ENCODE results near the gene DCAF8. TPM values are rescaled to one million over a fixed set of nuclear protein-coding genes. Genes with fewer than 3 reads are reported as not detected.

The DCAF8 gene
- total and polyA plus RNA-seq, 2 donors (not counting 3 experiments of a cell fraction or from before 2014, with no cell fraction given) = 85.5 to 106 TPM

DNA sequence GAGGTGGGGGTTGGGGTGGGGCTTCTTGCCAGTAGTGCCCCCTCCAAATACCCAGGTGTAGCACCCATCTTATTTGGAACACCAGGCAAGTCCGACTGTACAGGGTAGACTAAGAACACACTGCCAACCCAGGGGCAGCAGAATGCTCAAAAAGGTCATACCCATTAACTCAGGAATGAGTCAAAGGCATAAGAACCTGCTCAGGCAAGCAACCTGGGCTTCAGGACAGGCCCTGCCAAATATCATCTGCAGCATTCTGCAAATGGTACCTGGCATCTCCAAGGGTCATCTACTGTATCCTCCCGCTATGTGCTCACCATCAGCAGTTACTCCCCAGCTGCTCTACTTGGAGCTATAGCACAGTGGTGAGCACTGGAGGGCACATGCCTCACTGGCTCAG is 37.7 kb downstream of the DCAF8 start:
- no peak overlapping the region for H3K9ac ChIP-seq (replicated peaks; ENCODE audit: extremely low read depth, insufficient read depth, low read length)
- H3K9me1 ChIP-seq (replicated peaks; ENCODE audit: control insufficient read depth, extremely low read depth, insufficient read depth, low read length) = no peaks in the 10 kb centered on the region
- no peaks in the 10 kb centered on the region for H3K27me3 ChIP-seq (ENCODE audit: control insufficient read depth in 2 of 2, insufficient read depth in 2 of 2, low read length in 2 of 2)
- H4K20me1 ChIP-seq (replicated peaks; ENCODE audit: control insufficient read depth, extremely low read depth, insufficient read depth, low read length) = no peaks in the 10 kb centered on the region
- ChIA-PET CTCF (interaction anchor here (2.3 to 10.1 kb wide), 2 partner anchors 28 to 32 kb away, joined by 14 to 61 read pairs; no protein-coding TSS in a partner anchor), POLR2A (no interaction called here)
- no peaks in the 10 kb centered on the region for H3K79me2 ChIP-seq (ENCODE audit: control insufficient read depth, insufficient read depth, low read length)
- no peaks in the 10 kb centered on the region for H3K9me3 ChIP-seq (replicated peaks; ENCODE audit: control insufficient read depth, insufficient read depth, low read length)
- TF ChIP-seq EZH2 (IDR thresholded peaks at IDR 0.05; ENCODE audit: borderline replicate concordance, low read depth, low read length, severe bottlenecking) (no peak), POLR2AphosphoS5 (IDR thresholded peaks at IDR 0.05; ENCODE audit: insufficient read depth, low read depth, low read length) (no peak), FOS (IDR thresholded peaks at IDR 0.05; ENCODE audit: borderline replicate concordance, insufficient read depth, low read length) (no peak)
- peaks cover 30 to 52% of the 10 kb centered on the region in 2 experiments for H3K36me3 ChIP-seq (ENCODE audit: control insufficient read depth in 2 of 2, extremely low read depth in 1 of 2, insufficient read depth in 2 of 2, low read length in 2 of 2)
- DNase-seq (ENCODE audit: low read depth, low spot score) = no peak
- H3K4me3 ChIP-seq (replicated peaks in 1 of 3; ENCODE audit: insufficient read depth in 1 of 3, low read depth in 1 of 3, low read length in 3 of 3) = no peak overlapping the region
- intact Hi-C loops (cut with micrococcal nuclease) (no loop called here), dilution Hi-C loops (cut with MboI; ENCODE audit: extremely low pct_ligation_motif_present, low sequenced_read_pairs) (no loop called here)
- no peak overlapping the region for H2AFZ ChIP-seq (ENCODE audit: low read depth, low read length)
- no peak for FAIRE-seq
- no TSS peak for BruUV-seq (replicated peaks)
- H3K4me2 ChIP-seq (ENCODE audit: insufficient read depth, low read length) = no peak overlapping the region
- H3K27ac ChIP-seq (ENCODE audit: insufficient read depth, low read depth, low read length) = no peak overlapping the region
- no peaks in the 10 kb centered on the region for H3K4me1 ChIP-seq (ENCODE audit: control insufficient read depth, extremely low read depth, insufficient read depth, low read length)

DNA sequence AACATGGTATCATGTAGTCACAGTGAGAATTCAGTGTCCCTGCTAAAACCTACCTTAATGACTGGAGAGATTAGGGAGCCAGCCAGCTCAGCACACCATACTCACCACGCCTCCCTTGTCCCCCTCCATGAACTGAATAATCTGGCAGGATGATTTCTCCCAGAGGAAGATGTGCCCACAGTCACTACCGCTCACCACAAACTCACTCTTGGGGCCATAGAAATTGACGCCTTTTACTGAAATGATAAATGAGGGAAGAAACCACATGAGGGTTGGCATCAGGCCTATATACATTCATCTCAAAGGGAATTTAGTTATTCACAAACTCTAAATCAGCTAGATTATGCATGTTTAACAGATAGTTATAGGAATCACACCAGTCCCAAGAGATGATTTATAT is 39.8 kb downstream of the DCAF8 start:
- Histone ChIP-seq H3K79me2 (ENCODE audit: control insufficient read depth, insufficient read depth, low read length) (no peaks in the 10 kb centered on the region), H3K36me3 (ENCODE audit: control insufficient read depth in 2 of 2, extremely low read depth in 1 of 2, insufficient read depth in 2 of 2, low read length in 2 of 2) (peaks cover 31 to 51% of the 10 kb centered on the region in 2 experiments), H3K9me3 (replicated peaks; ENCODE audit: control insufficient read depth, insufficient read depth, low read length) (no peaks in the 10 kb centered on the region), H3K27ac (ENCODE audit: insufficient read depth, low read depth, low read length) (no peak overlapping the region), H3K9ac (replicated peaks; ENCODE audit: extremely low read depth, insufficient read depth, low read length) (no peak overlapping the region), H2AFZ (ENCODE audit: low read depth, low read length) (no peak overlapping the region), H3K9me1 (replicated peaks; ENCODE audit: control insufficient read depth, extremely low read depth, insufficient read depth, low read length) (no peaks in the 10 kb centered on the region), H3K27me3 (ENCODE audit: control insufficient read depth in 2 of 2, insufficient read depth in 2 of 2, low read length in 2 of 2) (no peaks in the 10 kb centered on the region), H4K20me1 (replicated peaks; ENCODE audit: control insufficient read depth, extremely low read depth, insufficient read depth, low read length) (no peaks in the 10 kb centered on the region), H3K4me3 (replicated peaks in 1 of 3; ENCODE audit: insufficient read depth in 1 of 3, low read depth in 1 of 3, low read length in 3 of 3) (no peak overlapping the region), H3K4me2 (ENCODE audit: insufficient read depth, low read length) (no peak overlapping the region), H3K4me1 (ENCODE audit: control insufficient read depth, extremely low read depth, insufficient read depth, low read length) (peaks cover 4% of the 10 kb centered on the region)
- no peak for TF ChIP-seq MYC (IDR thresholded peaks at IDR 0.05; ENCODE audit: low read depth, low read length)
- TF ChIP-seq FOS (IDR thresholded peaks at IDR 0.05; ENCODE audit: borderline replicate concordance, insufficient read depth, low read length) = no peak
- TF ChIP-seq, protein P1, sequence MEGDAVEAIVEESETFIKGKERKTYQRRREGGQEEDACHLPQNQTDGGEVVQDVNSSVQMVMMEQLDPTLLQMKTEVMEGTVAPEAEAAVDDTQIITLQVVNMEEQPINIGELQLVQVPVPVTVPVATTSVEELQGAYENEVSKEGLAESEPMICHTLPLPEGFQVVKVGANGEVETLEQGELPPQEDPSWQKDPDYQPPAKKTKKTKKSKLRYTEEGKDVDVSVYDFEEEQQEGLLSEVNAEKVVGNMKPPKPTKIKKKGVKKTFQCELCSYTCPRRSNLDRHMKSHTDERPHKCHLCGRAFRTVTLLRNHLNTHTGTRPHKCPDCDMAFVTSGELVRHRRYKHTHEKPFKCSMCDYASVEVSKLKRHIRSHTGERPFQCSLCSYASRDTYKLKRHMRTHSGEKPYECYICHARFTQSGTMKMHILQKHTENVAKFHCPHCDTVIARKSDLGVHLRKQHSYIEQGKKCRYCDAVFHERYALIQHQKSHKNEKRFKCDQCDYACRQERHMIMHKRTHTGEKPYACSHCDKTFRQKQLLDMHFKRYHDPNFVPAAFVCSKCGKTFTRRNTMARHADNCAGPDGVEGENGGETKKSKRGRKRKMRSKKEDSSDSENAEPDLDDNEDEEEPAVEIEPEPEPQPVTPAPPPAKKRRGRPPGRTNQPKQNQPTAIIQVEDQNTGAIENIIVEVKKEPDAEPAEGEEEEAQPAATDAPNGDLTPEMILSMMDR (IDR thresholded peaks at IDR 0.05; ENCODE audit: extremely low read depth in 1 of 2, insufficient read depth in 1 of 2, low read depth in 1 of 2, low read length in 2 of 2) = no peak
- TF ChIP-seq JUN (IDR thresholded peaks at IDR 0.05; ENCODE audit: borderline replicate concordance, insufficient read depth, insufficient read length, low read depth) = no peak
- TF ChIP-seq POLR2A (IDR thresholded peaks at IDR 0.05; ENCODE audit: low read depth, low read length) = no peak
- no peak for TF ChIP-seq EZH2 (IDR thresholded peaks at IDR 0.05; ENCODE audit: borderline replicate concordance, low read depth, low read length, severe bottlenecking)
- TF ChIP-seq, protein P2, sequence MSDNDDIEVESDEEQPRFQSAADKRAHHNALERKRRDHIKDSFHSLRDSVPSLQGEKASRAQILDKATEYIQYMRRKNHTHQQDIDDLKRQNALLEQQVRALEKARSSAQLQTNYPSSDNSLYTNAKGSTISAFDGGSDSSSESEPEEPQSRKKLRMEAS (IDR thresholded peaks at IDR 0.05; ENCODE audit: insufficient read depth, insufficient read length) = no peak
- TF ChIP-seq GATA2 (IDR thresholded peaks at IDR 0.05; ENCODE audit: insufficient read depth, insufficient read length, low read depth, low read length) = no peak
- TF ChIP-seq POLR2AphosphoS5 (IDR thresholded peaks at IDR 0.05; ENCODE audit: insufficient read depth, low read depth, low read length) = no peak
- no TSS peak for BruUV-seq (replicated peaks)
- intact Hi-C loops (cut with micrococcal nuclease) (no loop called here), dilution Hi-C loops (cut with MboI; ENCODE audit: extremely low pct_ligation_motif_present, low sequenced_read_pairs) (no loop called here)
- CTCF ChIA-PET = interaction anchor here (0.8 to 6.0 kb wide), 4 partner anchors 14 to 69 kb away, joined by 5 to 511 read pairs (median 5); partner anchors contain the start of gene CASQ1
- POLR2A ChIA-PET = interaction anchor here (0.5 kb wide), 1 partner anchor 124 kb away, joined by 3 read pairs; no protein-coding TSS in a partner anchor
- DNase-seq (ENCODE audit: low read depth, low spot score) (no peak), FAIRE-seq (no peak)

Measured in endothelial cell of umbilical vein (primary cell).